OCI-LY1 (cell line): ENCODE results near the gene PRKD2.

Experiments
- EZH2 ChIP-seq: fragments of 200-600 bp; sonication (generic), shearing (Covaris generic); IDR thresholded peaks from 2 replicates; pipeline ENCODE4 v1.8.0; 2017; ENCODE audit warnings: borderline replicate concordance, mixed run types, mild to moderate bottlenecking, antibody characterized with exemption, low read length, moderate library complexity, mixed read lengths
- TF ChIP-seq, protein P1 (sequence below): fragments of 200-600 bp; sonication (generic), shearing (Covaris generic); IDR thresholded peaks from 2 replicates; pipeline ENCODE4 v1.5.1; 2017; ENCODE audit warnings: mild to moderate bottlenecking, antibody characterized with exemption, low read length, moderate library complexity, mixed read lengths

DNA sequence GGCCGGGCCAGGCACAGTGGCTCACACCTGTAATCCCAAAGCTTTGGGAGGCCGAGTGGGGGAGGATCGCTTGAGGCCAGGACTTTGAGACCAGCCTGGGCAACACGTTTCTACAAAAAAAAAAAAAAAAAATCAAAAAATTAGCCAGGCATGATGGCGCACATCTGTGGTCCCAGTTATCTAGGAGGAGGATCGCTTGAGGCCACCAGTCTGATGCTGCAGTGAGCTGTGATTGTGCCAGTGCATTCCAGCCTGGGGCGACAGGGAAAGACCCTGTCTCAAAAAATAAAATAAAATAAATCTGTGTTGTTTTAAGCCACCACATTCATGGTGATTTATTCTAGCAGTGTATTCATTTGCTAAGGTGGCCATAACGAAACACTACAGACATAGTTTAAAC lies 51.8 kb downstream of the PRKD2 start:
- TF ChIP-seq, protein P1, sequence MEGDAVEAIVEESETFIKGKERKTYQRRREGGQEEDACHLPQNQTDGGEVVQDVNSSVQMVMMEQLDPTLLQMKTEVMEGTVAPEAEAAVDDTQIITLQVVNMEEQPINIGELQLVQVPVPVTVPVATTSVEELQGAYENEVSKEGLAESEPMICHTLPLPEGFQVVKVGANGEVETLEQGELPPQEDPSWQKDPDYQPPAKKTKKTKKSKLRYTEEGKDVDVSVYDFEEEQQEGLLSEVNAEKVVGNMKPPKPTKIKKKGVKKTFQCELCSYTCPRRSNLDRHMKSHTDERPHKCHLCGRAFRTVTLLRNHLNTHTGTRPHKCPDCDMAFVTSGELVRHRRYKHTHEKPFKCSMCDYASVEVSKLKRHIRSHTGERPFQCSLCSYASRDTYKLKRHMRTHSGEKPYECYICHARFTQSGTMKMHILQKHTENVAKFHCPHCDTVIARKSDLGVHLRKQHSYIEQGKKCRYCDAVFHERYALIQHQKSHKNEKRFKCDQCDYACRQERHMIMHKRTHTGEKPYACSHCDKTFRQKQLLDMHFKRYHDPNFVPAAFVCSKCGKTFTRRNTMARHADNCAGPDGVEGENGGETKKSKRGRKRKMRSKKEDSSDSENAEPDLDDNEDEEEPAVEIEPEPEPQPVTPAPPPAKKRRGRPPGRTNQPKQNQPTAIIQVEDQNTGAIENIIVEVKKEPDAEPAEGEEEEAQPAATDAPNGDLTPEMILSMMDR, result no peak
- TF ChIP-seq EZH2, result no peak
